ENCODE results near the gene RPL10A. TPM values are rescaled to one million over a fixed set of nuclear protein-coding genes. Genes with fewer than 3 reads are reported as not detected.

RPL10A gene
- polyA plus RNA-seq, 2 of the 4 experiments (the other 2 are of a cell fraction): 1,150 to 1,645 TPM

- H3K4me1 ChIP-seq: peaks cover 11% of the 10 kb centered on the region; the same call in 1 of the 3 replicates
- H3K4me3 ChIP-seq: peak overlapping the region; percentile 91
- WGBS (ENCODE audit: missing lambda C conversion rate): 45% methylated on average over 6 of the region's 63 CpGs
- ChIA-PET POLR2A (no interaction called here), CTCF (interaction anchor here (0.6 to 1.5 kb wide), 3 partner anchors 15 to 356 kb away, joined by 4 to 5 read pairs (median 4); no protein-coding TSS in a partner anchor)
- FAIRE-seq (no peak), ATAC-seq (peak; percentile 55 to 76), DNase-seq (ENCODE audit: low read depth in 1 of 2, low spot score in 1 of 2) (peak in 1 of 2 experiments; percentile 43)
- no peaks in the 10 kb centered on the region for H3K9me3 ChIP-seq
- TF ChIP-seq BCL3 (IDR thresholded peaks at IDR 0.05) (no peak), PHF8 (IDR thresholded peaks at IDR 0.05; ENCODE audit: borderline replicate concordance, low read depth) (0 out of 2 replicates have a peak, but pooled peaks have one; percentile 19), HES2 (IDR thresholded peaks at IDR 0.05) (no peak), USF2 (IDR thresholded peaks at IDR 0.05) (no peak)
- H3K27ac ChIP-seq: peak overlapping the region; percentile 78 to 95
- peak overlapping the region; percentile 86 for H3K4me2 ChIP-seq
Observed at GRCh38 chr6:35496036-35496840, 28.0 kb downstream of the RPL10A start.

- WGBS (ENCODE audit: missing lambda C conversion rate): no CpG with 5 or more reads among the region's 98 CpGs
- Histone ChIP-seq H3K4me1 (peaks cover 11% of the 10 kb centered on the region; the same call in 1 of the 3 replicates), H3K27ac (peak within 1 kb of the TSS; percentile 78 to 95), H3K9me3 (no peaks in the 10 kb centered on the region), H3K4me3 (peak within 1 kb of the TSS; percentile 91), H3K4me2 (peak within 1 kb of the TSS; percentile 86)
- ChIA-PET CTCF (interaction anchor here (0.6 to 1.5 kb wide), 3 partner anchors 16 to 357 kb away, joined by 4 to 5 read pairs (median 4); no protein-coding TSS in a partner anchor), POLR2A (interaction anchor here (0.6 kb wide), 2 partner anchors 196 to 250 kb away, joined by 5 read pairs; no protein-coding TSS in a partner anchor)
- DNase-seq (ENCODE audit: low read depth in 1 of 2, low spot score in 1 of 2) (peak in 1 of 2 experiments; percentile 63), FAIRE-seq (no peak), ATAC-seq (peak; percentile 49 to 60)
- TF ChIP-seq CTCF (IDR thresholded peaks at IDR 0.05): peak; percentile 18; the same call in 1 of the 3 replicates
- no peak for TF ChIP-seq MAX (IDR thresholded peaks at IDR 0.05)
- TF ChIP-seq JUN (IDR thresholded peaks at IDR 0.05): peak in 1 of 2 experiments; percentile 29; a peak in 2 of 5 replicates
- peak; percentile 20; the same call in 1 of the 2 replicates for TF ChIP-seq POLR2A (IDR thresholded peaks at IDR 0.05; ENCODE audit: low read length)
Observed at GRCh38 chr6:35496841-35497570, 28.8 kb downstream of the RPL10A start, which contains the start of gene TEAD3. Gene TEAD3, minus strand, starts transcription at chr6:35497079.

- H3K4me1 ChIP-seq: peaks cover 11% of the 10 kb centered on the region; the same call in 1 of the 3 replicates
- DNase-seq (ENCODE audit: low read depth in 1 of 2, low spot score in 1 of 2) (peak; percentile 26 to 39), ATAC-seq (peak; percentile 30 to 47; a peak in 5 of 6 replicates), FAIRE-seq (no peak)
- peak overlapping the region; percentile 78 to 95 for H3K27ac ChIP-seq
- POLR2A ChIA-PET: interaction anchor here (0.6 kb wide), 1 partner anchor 195 kb away, joined by 5 read pairs; no protein-coding TSS in a partner anchor
- WGBS (ENCODE audit: missing lambda C conversion rate): 40% methylated on average over 23 of the region's 77 CpGs
- TF ChIP-seq TP53 (CRISPR knock-in tag; IDR thresholded peaks at IDR 0.05) (no peak), MAX (IDR thresholded peaks at IDR 0.05) (peak; percentile 77), E2F6 (IDR thresholded peaks at IDR 0.05; ENCODE audit: borderline replicate concordance, low read depth) (peak; percentile 88), RNF2 (IDR thresholded peaks at IDR 0.05; ENCODE audit: borderline replicate concordance, low read depth) (peak; percentile 71; the same call in 1 of the 2 replicates), ATOH8 (CRISPR knock-in tag; IDR thresholded peaks at IDR 0.05; ENCODE audit: low read depth) (0 out of 2 replicates have a peak, but pooled peaks have one; percentile 31), KDM1A (IDR thresholded peaks at IDR 0.05; ENCODE audit: low read depth) (no peak), USF2 (IDR thresholded peaks at IDR 0.05) (no peak)
- no peaks in the 10 kb centered on the region for H3K9me3 ChIP-seq
- CTCF ChIA-PET: interaction anchor here (0.6 to 1.5 kb wide), 2 partner anchors 16 to 58 kb away, joined by 3 to 4 read pairs; no protein-coding TSS in a partner anchor
- H3K4me3 ChIP-seq: peak overlapping the region; percentile 91
- H3K4me2 ChIP-seq: peak overlapping the region; percentile 86
Observed at GRCh38 chr6:35497571-35498421, 29.6 kb downstream of the RPL10A start.

Data from A549 (cell line).